ENCODE results near the gene PELI2.
"Not testable (repeated sequence)": the region's sequence is repeated elsewhere in the genome, so short reads cannot be mapped to it uniquely, and the experiment has no call there.

The PELI2 gene

GRCh38 chr14:56152221-56152620, 34.0 kb downstream of the PELI2 start:
- no peak overlapping the region for H3K4me3 ChIP-seq (ENCODE audit: low read length)
- H3K27me3 ChIP-seq (ENCODE audit: insufficient read depth, low read length): no peaks in the 10 kb centered on the region
- H2AFZ ChIP-seq (ENCODE audit: low read depth, low read length): no peak overlapping the region
- H3K9me3 ChIP-seq (ENCODE audit: low read length): no peaks in the 10 kb centered on the region
- H3K36me3 ChIP-seq (ENCODE audit: insufficient read depth, low read length): no peaks in the 10 kb centered on the region
- H3K4me1 ChIP-seq (ENCODE audit: insufficient read depth, low read length): no peaks in the 10 kb centered on the region

- no peak overlapping the region for H3K4me3 ChIP-seq (ENCODE audit: low read length)
- no peaks in the 10 kb centered on the region for H3K4me1 ChIP-seq (ENCODE audit: insufficient read depth, low read length)
- H3K9me3 ChIP-seq (ENCODE audit: low read length): no peaks in the 10 kb centered on the region
- H3K27me3 ChIP-seq (ENCODE audit: insufficient read depth, low read length): no peaks in the 10 kb centered on the region
- no peak overlapping the region for H2AFZ ChIP-seq (ENCODE audit: low read depth, low read length)
- H3K36me3 ChIP-seq (ENCODE audit: insufficient read depth, low read length): no peaks in the 10 kb centered on the region
Measured at GRCh38 chr14:56153267-56153666, 35.1 kb downstream of the PELI2 start.

- Histone ChIP-seq H3K4me3 (ENCODE audit: low read length) (no peak overlapping the region), H3K36me3 (ENCODE audit: insufficient read depth, low read length) (no peaks in the 10 kb centered on the region), H3K4me1 (ENCODE audit: insufficient read depth, low read length) (no peaks in the 10 kb centered on the region), H3K9me3 (ENCODE audit: low read length) (no peaks in the 10 kb centered on the region), H3K27me3 (ENCODE audit: insufficient read depth, low read length) (no peaks in the 10 kb centered on the region), H2AFZ (ENCODE audit: low read depth, low read length) (no peak overlapping the region)
Measured at GRCh38 chr14:56154321-56154720, 36.1 kb downstream of the PELI2 start.

GRCh38 chr14:56156096-56156495, 37.9 kb downstream of the PELI2 start:
- Histone ChIP-seq H3K4me1 (ENCODE audit: insufficient read depth, low read length) (no peaks in the 10 kb centered on the region), H3K36me3 (ENCODE audit: insufficient read depth, low read length) (no peaks in the 10 kb centered on the region), H2AFZ (ENCODE audit: low read depth, low read length) (no peak overlapping the region), H3K4me3 (ENCODE audit: low read length) (no peak overlapping the region), H3K27me3 (ENCODE audit: insufficient read depth, low read length) (no peaks in the 10 kb centered on the region), H3K9me3 (ENCODE audit: low read length) (no peaks in the 10 kb centered on the region)

GRCh38 chr14:56159066-56159465, 40.9 kb downstream of the PELI2 start:
- Histone ChIP-seq H3K36me3 (ENCODE audit: insufficient read depth, low read length) (no peaks in the 10 kb centered on the region), H3K4me1 (ENCODE audit: insufficient read depth, low read length) (no peaks in the 10 kb centered on the region)

GRCh38 chr14:56160088-56160487, 41.9 kb downstream of the PELI2 start:
- no peak overlapping the region for H2AFZ ChIP-seq (ENCODE audit: low read depth, low read length)
- H3K4me3 ChIP-seq (ENCODE audit: low read length): no peak overlapping the region
- no peaks in the 10 kb centered on the region for H3K27me3 ChIP-seq (ENCODE audit: insufficient read depth, low read length)
- no peaks in the 10 kb centered on the region for H3K36me3 ChIP-seq (ENCODE audit: insufficient read depth, low read length)
- no peaks in the 10 kb centered on the region for H3K9me3 ChIP-seq (ENCODE audit: low read length)
- no peaks in the 10 kb centered on the region for H3K4me1 ChIP-seq (ENCODE audit: insufficient read depth, low read length)

More at GRCh38 chr14:56159066-56159465, 40.9 kb downstream of the PELI2 start:
- Histone ChIP-seq H3K9me3 (ENCODE audit: low read length) (no peaks in the 10 kb centered on the region), H3K27me3 (ENCODE audit: insufficient read depth, low read length) (no peaks in the 10 kb centered on the region), H3K4me3 (ENCODE audit: low read length) (no peak overlapping the region), H2AFZ (ENCODE audit: low read depth, low read length) (no peak overlapping the region)

- H3K27me3 ChIP-seq (ENCODE audit: insufficient read depth, low read length): no peaks in the 10 kb centered on the region
- H3K36me3 ChIP-seq (ENCODE audit: insufficient read depth, low read length): no peaks in the 10 kb centered on the region
- H2AFZ ChIP-seq (ENCODE audit: low read depth, low read length): no peak overlapping the region
- no peak overlapping the region for H3K4me3 ChIP-seq (ENCODE audit: low read length)
- H3K9me3 ChIP-seq (ENCODE audit: low read length): peaks cover 2% of the 10 kb centered on the region
- H3K4me1 ChIP-seq (ENCODE audit: insufficient read depth, low read length): no peaks in the 10 kb centered on the region
Measured at GRCh38 chr14:56161658-56162057, 43.4 kb downstream of the PELI2 start.

GRCh38 chr14:56162476-56162875, 44.3 kb downstream of the PELI2 start:
- Histone ChIP-seq H3K9me3 (ENCODE audit: low read length) (peaks cover 2% of the 10 kb centered on the region), H3K36me3 (ENCODE audit: insufficient read depth, low read length) (no peaks in the 10 kb centered on the region), H2AFZ (ENCODE audit: low read depth, low read length) (no peak overlapping the region), H3K27me3 (ENCODE audit: insufficient read depth, low read length) (no peaks in the 10 kb centered on the region), H3K4me1 (ENCODE audit: insufficient read depth, low read length) (no peaks in the 10 kb centered on the region), H3K4me3 (ENCODE audit: low read length) (no peak overlapping the region)

GRCh38 chr14:56166579-56166978, 48.4 kb downstream of the PELI2 start:
- not testable (repeated sequence) for H3K4me3 ChIP-seq (ENCODE audit: low read length); H3K4me1 ChIP-seq (ENCODE audit: insufficient read depth, low read length); H2AFZ ChIP-seq (ENCODE audit: low read depth, low read length); H3K9me3 ChIP-seq (ENCODE audit: low read length); H3K27me3 ChIP-seq (ENCODE audit: insufficient read depth, low read length); H3K36me3 ChIP-seq (ENCODE audit: insufficient read depth, low read length)

- Histone ChIP-seq H3K27me3 (ENCODE audit: insufficient read depth, low read length) (no peaks in the 10 kb centered on the region), H3K36me3 (ENCODE audit: insufficient read depth, low read length) (no peaks in the 10 kb centered on the region), H3K4me3 (ENCODE audit: low read length) (no peak overlapping the region), H3K9me3 (ENCODE audit: low read length) (peaks cover 6% of the 10 kb centered on the region), H2AFZ (ENCODE audit: low read depth, low read length) (no peak overlapping the region), H3K4me1 (ENCODE audit: insufficient read depth, low read length) (peaks cover 19% of the 10 kb centered on the region)
Measured at GRCh38 chr14:56168007-56168616, 49.9 kb downstream of the PELI2 start.

- Histone ChIP-seq H3K36me3 (ENCODE audit: insufficient read depth, low read length) (no peaks in the 10 kb centered on the region), H3K9me3 (ENCODE audit: low read length) (peaks cover 6% of the 10 kb centered on the region), H3K4me3 (ENCODE audit: low read length) (no peak overlapping the region), H3K27me3 (ENCODE audit: insufficient read depth, low read length) (no peaks in the 10 kb centered on the region), H2AFZ (ENCODE audit: low read depth, low read length) (no peak overlapping the region), H3K4me1 (ENCODE audit: insufficient read depth, low read length) (peaks cover 19% of the 10 kb centered on the region)
Measured at GRCh38 chr14:56170028-56170427, 51.8 kb downstream of the PELI2 start.

- peaks cover 3% of the 10 kb centered on the region for H3K9me3 ChIP-seq (ENCODE audit: low read length)
- no peak overlapping the region for H3K4me3 ChIP-seq (ENCODE audit: low read length)
- no peaks in the 10 kb centered on the region for H3K27me3 ChIP-seq (ENCODE audit: insufficient read depth, low read length)
- H3K36me3 ChIP-seq (ENCODE audit: insufficient read depth, low read length): no peaks in the 10 kb centered on the region
- H2AFZ ChIP-seq (ENCODE audit: low read depth, low read length): no peak overlapping the region
- H3K4me1 ChIP-seq (ENCODE audit: insufficient read depth, low read length): peaks cover 19% of the 10 kb centered on the region
Measured at GRCh38 chr14:56170877-56171422, 52.7 kb downstream of the PELI2 start.

- peaks cover 3% of the 10 kb centered on the region for H3K9me3 ChIP-seq (ENCODE audit: low read length)
- peaks cover 20% of the 10 kb centered on the region for H3K4me1 ChIP-seq (ENCODE audit: insufficient read depth, low read length)
- no peaks in the 10 kb centered on the region for H3K27me3 ChIP-seq (ENCODE audit: insufficient read depth, low read length)
- no peak overlapping the region for H2AFZ ChIP-seq (ENCODE audit: low read depth, low read length)
- H3K4me3 ChIP-seq (ENCODE audit: low read length): no peak overlapping the region
- no peaks in the 10 kb centered on the region for H3K36me3 ChIP-seq (ENCODE audit: insufficient read depth, low read length)
Measured at GRCh38 chr14:56172074-56172473, 53.9 kb downstream of the PELI2 start.

GRCh38 chr14:56172571-56172971, 54.4 kb downstream of the PELI2 start:
- peaks cover 20% of the 10 kb centered on the region for H3K4me1 ChIP-seq (ENCODE audit: insufficient read depth, low read length)
- no peaks in the 10 kb centered on the region for H3K36me3 ChIP-seq (ENCODE audit: insufficient read depth, low read length)
- no peaks in the 10 kb centered on the region for H3K27me3 ChIP-seq (ENCODE audit: insufficient read depth, low read length)
- H3K9me3 ChIP-seq (ENCODE audit: low read length): peaks cover 3% of the 10 kb centered on the region
- no peak overlapping the region for H2AFZ ChIP-seq (ENCODE audit: low read depth, low read length)
- no peak overlapping the region for H3K4me3 ChIP-seq (ENCODE audit: low read length)
